Measurements from ENCODE around the gene PCDH18. TPM values are rescaled to one million over a fixed set of nuclear protein-coding genes. Genes with fewer than 3 reads are reported as not detected.
"Not testable (repeated sequence)": the region's sequence is repeated elsewhere in the genome, so short reads cannot be mapped to it uniquely, and the experiment has no call there.

PCDH18 gene, protein sequence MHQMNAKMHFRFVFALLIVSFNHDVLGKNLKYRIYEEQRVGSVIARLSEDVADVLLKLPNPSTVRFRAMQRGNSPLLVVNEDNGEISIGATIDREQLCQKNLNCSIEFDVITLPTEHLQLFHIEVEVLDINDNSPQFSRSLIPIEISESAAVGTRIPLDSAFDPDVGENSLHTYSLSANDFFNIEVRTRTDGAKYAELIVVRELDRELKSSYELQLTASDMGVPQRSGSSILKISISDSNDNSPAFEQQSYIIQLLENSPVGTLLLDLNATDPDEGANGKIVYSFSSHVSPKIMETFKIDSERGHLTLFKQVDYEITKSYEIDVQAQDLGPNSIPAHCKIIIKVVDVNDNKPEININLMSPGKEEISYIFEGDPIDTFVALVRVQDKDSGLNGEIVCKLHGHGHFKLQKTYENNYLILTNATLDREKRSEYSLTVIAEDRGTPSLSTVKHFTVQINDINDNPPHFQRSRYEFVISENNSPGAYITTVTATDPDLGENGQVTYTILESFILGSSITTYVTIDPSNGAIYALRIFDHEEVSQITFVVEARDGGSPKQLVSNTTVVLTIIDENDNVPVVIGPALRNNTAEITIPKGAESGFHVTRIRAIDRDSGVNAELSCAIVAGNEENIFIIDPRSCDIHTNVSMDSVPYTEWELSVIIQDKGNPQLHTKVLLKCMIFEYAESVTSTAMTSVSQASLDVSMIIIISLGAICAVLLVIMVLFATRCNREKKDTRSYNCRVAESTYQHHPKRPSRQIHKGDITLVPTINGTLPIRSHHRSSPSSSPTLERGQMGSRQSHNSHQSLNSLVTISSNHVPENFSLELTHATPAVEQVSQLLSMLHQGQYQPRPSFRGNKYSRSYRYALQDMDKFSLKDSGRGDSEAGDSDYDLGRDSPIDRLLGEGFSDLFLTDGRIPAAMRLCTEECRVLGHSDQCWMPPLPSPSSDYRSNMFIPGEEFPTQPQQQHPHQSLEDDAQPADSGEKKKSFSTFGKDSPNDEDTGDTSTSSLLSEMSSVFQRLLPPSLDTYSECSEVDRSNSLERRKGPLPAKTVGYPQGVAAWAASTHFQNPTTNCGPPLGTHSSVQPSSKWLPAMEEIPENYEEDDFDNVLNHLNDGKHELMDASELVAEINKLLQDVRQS
- 23.3 TPM for total RNA-seq
- long read RNA-seq, full-length matches to known transcripts = 10 of 17 reads
- long read RNA-seq, partial matches to known transcripts = 0 of 17 reads
- long read RNA-seq, other reads (novel, unspliced or antisense) = 7 of 17 reads

- DNase-seq (ENCODE audit: low spot score) = no peak
These were observed at the start of gene PCDH18 for GRCh38 chr4:137531986-137532868. Gene PCDH18 (minus strand): TSS chr4:137532494. CDS start chr4:137532088, 406 bp downstream.

- DNase-seq (ENCODE audit: low spot score) = no peak
These were observed 44.2 kb upstream of the PCDH18 start for GRCh38 chr4:137576446-137576845.

GRCh38 chr4:137572647-137573046 is 40.4 kb upstream of the PCDH18 start:
- DNase-seq (ENCODE audit: low spot score) = no peak

- DNase-seq (ENCODE audit: low spot score) = no peak
These were observed 39.9 kb upstream of the PCDH18 start for GRCh38 chr4:137572163-137572562.

GRCh38 chr4:137559801-137560200 is 27.5 kb upstream of the PCDH18 start:
- no peak for DNase-seq (ENCODE audit: low spot score)

DNA sequence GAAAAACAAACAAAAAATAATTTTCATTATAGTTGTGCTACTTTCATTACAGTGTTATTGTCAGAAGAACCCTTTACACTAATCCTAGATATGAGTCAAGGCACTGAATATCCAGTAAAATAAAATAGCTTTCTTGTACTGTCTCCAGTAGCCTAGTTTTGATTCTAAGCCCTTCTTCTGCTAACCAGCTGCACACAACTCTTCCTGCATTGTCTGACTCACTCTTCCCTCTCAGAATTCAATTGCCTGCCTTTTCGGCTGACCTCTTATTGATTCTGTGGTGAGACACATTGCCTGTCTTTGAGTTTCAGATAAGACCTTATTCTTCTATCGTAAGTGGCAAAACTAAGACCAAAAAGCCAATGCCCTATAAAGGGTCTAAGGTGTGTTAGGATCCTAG is 26.7 kb upstream of the PCDH18 start:
- DNase-seq (ENCODE audit: low spot score) = no peak

DNA sequence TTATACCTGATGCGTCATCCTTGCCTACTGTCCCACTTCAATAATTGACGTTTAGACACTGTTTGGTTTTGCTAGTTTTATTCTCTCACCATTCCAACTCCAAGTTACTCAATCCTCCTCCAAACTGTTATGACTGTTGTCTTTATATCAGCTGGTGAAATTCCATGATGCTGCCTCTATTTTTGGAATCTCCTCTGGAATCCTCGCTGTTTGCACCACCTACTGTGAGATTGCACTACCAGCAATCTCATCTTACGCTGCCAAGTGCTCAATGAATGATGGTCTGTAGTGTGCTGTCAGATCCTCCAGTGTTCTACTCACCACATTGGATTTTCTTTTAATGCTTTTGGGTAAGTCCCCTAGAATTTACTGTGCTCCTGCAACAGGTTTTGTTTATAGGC is 13.2 kb upstream of the PCDH18 start:
- no peak for DNase-seq (ENCODE audit: low spot score)

- no peak for DNase-seq (ENCODE audit: low spot score)
These were observed 11.4 kb upstream of the PCDH18 start for GRCh38 chr4:137543648-137544047.

DNA sequence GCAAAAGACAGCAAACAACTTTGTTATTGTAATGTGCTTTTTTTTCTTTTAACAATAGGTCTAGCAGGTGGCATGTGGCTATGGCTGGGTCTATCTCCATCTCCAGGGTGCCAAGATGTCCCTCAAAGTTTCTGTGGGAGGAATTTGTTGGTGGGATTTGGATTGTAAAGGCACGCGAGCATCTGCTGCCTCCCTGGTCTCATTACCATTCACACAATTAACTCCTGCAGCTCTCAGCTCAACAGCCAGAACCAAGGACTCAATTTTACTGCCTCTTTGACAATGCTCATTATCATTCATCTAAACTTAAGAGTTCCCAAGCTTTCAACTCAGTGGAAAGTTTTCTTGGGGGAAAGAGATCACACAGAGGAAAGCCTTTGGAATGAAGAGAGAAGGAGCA is 10.9 kb upstream of the PCDH18 start:
- DNase-seq (ENCODE audit: low spot score) = no peak

GRCh38 chr4:137541876-137542646 is 9.8 kb upstream of the PCDH18 start:
- DNase-seq (ENCODE audit: low spot score) = no peak

DNA sequence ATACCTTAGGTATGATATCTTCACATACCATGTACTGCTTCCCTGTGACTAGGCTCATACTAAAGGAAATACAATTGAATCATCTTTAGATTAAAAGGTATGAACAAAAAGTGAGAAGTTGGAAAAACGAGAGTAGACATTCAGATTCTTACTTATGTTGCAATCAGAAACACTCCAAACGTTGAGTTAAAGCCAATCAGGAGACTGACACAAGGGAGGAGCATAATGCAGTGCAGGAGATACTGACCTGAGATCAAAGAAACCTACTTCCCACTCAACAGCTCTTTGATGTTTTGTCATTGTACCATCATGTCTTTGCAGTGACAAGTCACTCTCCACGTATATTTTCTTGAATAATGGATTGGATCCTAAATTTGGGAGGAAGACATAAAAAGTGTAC is 8.9 kb upstream of the PCDH18 start:
- DNase-seq (ENCODE audit: low spot score) = no peak

DNA sequence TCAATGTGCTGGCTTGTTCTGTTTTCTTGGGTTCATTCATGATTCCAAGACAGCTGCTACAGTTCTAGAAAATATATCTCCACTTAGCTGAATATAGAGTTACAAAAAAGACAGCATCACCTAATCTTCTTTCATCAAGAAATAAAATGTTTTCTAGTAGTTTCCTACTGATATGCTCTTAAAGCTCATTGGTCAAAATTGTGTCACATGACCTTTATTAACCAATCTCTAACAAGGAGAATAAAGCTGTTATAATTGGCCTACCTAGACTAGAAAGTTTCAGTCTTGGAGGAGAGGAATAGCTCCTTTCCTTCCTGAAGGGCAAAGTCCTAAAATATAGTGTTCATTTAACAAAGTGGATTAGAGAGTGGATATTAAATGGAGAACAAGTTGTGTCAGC is 8.1 kb upstream of the PCDH18 start:
- DNase-seq (ENCODE audit: low spot score) = no peak

- DNase-seq (ENCODE audit: low spot score) = no peak
These were observed 6.2 kb upstream of the PCDH18 start for GRCh38 chr4:137538526-137538925.

DNA sequence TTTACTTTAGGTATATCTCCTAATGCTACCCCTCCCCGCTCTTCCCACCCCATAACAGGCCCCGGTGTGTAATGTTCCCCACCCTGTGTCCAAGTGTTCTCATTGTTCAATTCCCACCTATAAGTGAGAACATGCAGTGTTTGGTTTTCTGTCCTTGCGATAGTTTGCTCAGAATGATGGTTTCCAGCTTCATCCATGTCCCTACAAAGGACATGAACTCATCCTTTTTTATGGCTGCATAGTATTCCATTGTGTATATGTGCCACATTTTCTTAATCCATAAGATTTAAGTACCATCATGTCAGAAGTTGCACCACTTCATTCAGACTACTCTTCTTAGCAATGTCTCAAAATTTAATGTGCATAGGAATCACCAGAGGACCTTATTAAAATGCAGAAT is 5.5 kb upstream of the PCDH18 start:
- not testable (repeated sequence) for DNase-seq (ENCODE audit: low spot score)

DNA sequence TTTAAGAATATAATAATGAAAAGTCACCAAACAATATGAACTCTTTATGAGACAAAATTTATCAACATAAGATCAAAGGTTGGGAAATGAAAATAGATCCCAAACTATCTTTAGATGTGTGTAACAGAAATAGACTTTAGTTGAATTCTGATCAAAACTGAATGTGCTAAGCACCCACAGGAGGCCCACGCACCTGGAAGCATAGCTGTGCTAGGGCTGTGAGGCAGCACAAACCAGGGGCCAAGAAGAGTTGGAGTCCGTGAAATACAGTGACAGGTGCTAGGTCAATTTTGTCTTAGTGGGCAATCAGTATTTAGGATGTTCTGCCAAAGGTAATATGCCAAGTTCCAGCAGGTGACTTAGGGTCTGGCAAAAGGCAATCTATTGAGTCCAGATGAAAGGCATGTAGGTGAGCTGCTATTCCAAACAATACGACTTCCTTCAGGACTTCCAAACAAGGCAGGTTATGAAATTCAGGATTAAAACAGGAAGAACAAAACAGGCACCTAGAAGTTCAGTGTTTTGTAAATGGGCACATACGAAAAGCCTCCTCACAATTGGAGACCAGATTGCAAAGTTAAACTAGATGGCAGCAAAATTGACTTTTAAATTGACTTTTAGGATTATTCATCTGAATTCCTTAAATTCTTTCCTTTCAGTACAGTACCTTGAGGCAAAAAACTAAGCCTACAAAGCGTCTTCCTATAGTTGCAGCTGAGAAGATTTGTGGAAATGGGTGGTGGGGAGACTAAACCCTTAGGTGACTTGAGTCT is 4.7 kb upstream of the PCDH18 start:
- DNase-seq (ENCODE audit: low spot score) = no peak

DNA sequence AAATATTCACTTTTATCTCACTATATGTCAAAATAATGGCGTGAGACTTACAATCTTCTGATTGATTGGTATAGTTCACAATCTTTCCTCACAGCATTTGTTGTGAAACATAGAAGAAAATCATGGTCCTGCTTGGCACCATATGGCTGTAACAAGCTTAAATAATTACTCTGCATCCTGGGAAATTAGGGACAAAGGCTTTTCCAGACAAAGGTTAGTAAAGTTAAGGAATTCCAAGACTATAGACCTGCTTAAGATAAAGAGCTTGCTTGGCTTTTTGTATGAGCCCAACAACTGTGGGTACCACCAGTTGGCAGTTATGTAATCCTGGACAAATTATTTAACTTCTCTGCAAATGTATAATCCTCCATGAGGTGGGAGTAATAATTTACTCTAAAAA is 3.4 kb upstream of the PCDH18 start:
- DNase-seq (ENCODE audit: low spot score) = no peak

DNA sequence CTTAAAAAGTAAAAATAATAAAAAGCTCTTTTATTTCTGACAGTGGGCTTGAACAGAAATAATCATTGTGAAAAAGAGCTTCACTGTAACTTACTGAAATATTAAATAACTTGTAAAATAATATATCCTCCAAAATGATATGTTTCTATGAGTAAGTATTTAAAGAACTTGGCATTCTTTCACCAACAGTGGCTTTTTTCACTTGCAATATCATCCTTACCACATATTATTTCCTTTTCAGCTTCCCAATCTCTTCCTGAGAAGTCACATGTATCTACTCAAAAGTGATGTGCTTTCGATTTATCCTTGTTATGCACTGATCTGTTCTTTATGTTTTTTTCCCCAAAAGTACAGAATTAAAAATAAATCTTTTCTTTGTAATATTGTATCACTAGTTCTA is 2.2 kb upstream of the PCDH18 start:
- DNase-seq (ENCODE audit: low spot score) = no peak

GRCh38 chr4:137533855-137534254 is 1.6 kb upstream of the PCDH18 start:
- DNase-seq (ENCODE audit: low spot score) = no peak

GRCh38 chr4:137532869-137533236 is 559 bp upstream of the PCDH18 start:
- no peak for DNase-seq (ENCODE audit: low spot score)
